HEK293T (cell line): ENCODE data around the gene PTDSS2.

Experiments
- ARNT ChIP-seq: fragments of 450-650 bp; IDR thresholded peaks from 2 replicates; pipeline ENCODE4 v1.6.1; 2017; ENCODE audit warnings: mild to moderate bottlenecking
- BHLHE40 ChIP-seq: fragments of 450-650 bp; IDR thresholded peaks from 2 replicates; pipeline ENCODE4 v1.6.1; 2016; ENCODE audit warnings: mild to moderate bottlenecking, moderate library complexity, borderline replicate concordance
- ELF4 ChIP-seq: fragments of 450-650 bp; IDR thresholded peaks from 2 replicates; pipeline ENCODE4 v1.6.1; 2017; ENCODE audit warnings: antibody characterized with exemption
- FOXA1 ChIP-seq: fragments of 450-650 bp; IDR thresholded peaks from 2 replicates; pipeline ENCODE4 v1.6.1; 2016; ENCODE audit warnings: mild to moderate bottlenecking
- FOXM1 ChIP-seq: fragments of 450-650 bp; IDR thresholded peaks from 2 replicates; pipeline ENCODE4 v1.6.1; 2017; ENCODE audit warnings: mild to moderate bottlenecking, borderline replicate concordance
- HDGF ChIP-seq: fragments of 450-650 bp; IDR thresholded peaks from 2 replicates; pipeline ENCODE4 v1.6.1; 2017; ENCODE audit warnings: antibody characterized with exemption, borderline replicate concordance
- L3MBTL2 ChIP-seq: fragments of 450-650 bp; conservative IDR thresholded peaks from 2 replicates; pipeline ENCODE4 v1.6.1; 2016; ENCODE audit warnings: mild to moderate bottlenecking
- NFRKB ChIP-seq: fragments of 450-650 bp; IDR thresholded peaks from 2 replicates; pipeline ENCODE4 v1.6.1; 2016; ENCODE audit warnings: mild to moderate bottlenecking, moderate library complexity
- PKNOX1 ChIP-seq: fragments of 450-650 bp; IDR thresholded peaks from 2 replicates; pipeline ENCODE4 v1.6.1; 2016
- SUZ12 ChIP-seq: fragments of 450-650 bp; IDR thresholded peaks from 2 replicates; pipeline ENCODE4 v1.6.1; 2016; ENCODE audit warnings: mild to moderate bottlenecking
- TARDBP ChIP-seq: fragments of 450-650 bp; IDR thresholded peaks from 2 replicates; pipeline ENCODE4 v1.6.1; 2016
- ZNF384 ChIP-seq: fragments of 450-650 bp; IDR thresholded peaks from 2 replicates; pipeline ENCODE4 v1.6.1; 2016

GRCh38 chr11:412641-413119 lies 37.4 kb upstream of the PTDSS2 start:
- no peak for TF ChIP-seq ZNF384
- TF ChIP-seq BHLHE40 = no peak
- no peak for TF ChIP-seq FOXA1
- no peak for TF ChIP-seq HDGF
- no peak for TF ChIP-seq ELF4
- no peak for TF ChIP-seq SUZ12
- TF ChIP-seq TARDBP = no peak
- TF ChIP-seq PKNOX1 = no peak
- TF ChIP-seq FOXM1 = no peak
- no peak for TF ChIP-seq ARNT
- TF ChIP-seq L3MBTL2 = no peak
- TF ChIP-seq NFRKB = no peak
